OCI-LY7 (cell line): ENCODE measurements around the gene C1orf210.

Source experiments
- EZH2phosphoT487 ChIP-seq: fragments of 200-600 bp; sonication (generic); IDR thresholded peaks from 2 replicates; pipeline ENCODE4 v1.6.1; 2018; ENCODE audit warnings: low read depth, borderline replicate concordance, mild to moderate bottlenecking, mixed run types, antibody characterized with exemption, low read length, moderate library complexity, mixed read lengths
- TF ChIP-seq, protein P1 (sequence below): fragments of 200-600 bp; sonication (generic); conservative IDR thresholded peaks from 2 replicates; pipeline ENCODE4 v1.5.1; 2014; ENCODE audit warnings: mild to moderate bottlenecking, antibody characterized with exemption, low read length, moderate library complexity, mixed read lengths

DNA sequence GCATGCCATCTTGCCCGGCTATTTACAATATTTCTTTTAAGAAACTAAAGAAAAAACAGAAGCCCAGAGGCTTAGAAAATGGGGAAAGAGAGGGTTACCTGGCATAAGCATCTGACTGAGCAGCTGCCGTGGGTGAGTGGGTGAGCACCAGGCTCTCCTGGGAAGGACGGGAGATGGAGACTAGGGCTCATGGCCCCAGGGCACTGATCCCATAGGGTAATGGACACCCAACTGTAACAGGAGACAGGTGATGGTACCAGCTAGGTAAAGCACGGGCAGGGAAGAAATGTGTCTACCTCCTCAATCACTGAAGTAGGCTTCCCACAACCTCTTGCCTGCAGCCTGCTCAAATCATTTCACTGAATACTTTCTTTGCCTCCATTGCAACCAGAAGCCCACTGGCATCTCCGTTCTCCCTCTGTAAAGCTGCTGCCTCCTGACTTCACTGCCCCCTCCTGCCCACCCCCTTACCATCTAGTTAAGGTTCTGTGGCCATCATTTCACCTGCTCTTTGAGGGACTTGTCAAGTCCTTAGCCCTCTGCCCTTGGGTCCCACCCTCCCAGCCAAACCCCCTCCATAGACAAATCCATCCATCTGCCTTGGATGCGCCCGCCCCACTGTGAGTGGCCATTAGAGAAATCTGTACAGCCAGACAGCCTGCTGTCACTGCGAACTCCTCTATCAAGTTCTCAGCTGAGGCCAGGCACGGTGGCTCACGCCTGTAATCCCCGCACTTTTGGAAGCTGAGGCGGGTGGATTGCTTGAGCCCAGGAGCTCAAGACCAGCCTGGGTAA, 9.4 kb downstream of the C1orf210 start:
- TF ChIP-seq, protein P1, sequence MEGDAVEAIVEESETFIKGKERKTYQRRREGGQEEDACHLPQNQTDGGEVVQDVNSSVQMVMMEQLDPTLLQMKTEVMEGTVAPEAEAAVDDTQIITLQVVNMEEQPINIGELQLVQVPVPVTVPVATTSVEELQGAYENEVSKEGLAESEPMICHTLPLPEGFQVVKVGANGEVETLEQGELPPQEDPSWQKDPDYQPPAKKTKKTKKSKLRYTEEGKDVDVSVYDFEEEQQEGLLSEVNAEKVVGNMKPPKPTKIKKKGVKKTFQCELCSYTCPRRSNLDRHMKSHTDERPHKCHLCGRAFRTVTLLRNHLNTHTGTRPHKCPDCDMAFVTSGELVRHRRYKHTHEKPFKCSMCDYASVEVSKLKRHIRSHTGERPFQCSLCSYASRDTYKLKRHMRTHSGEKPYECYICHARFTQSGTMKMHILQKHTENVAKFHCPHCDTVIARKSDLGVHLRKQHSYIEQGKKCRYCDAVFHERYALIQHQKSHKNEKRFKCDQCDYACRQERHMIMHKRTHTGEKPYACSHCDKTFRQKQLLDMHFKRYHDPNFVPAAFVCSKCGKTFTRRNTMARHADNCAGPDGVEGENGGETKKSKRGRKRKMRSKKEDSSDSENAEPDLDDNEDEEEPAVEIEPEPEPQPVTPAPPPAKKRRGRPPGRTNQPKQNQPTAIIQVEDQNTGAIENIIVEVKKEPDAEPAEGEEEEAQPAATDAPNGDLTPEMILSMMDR: no peak
- no peak for TF ChIP-seq EZH2phosphoT487
